ENCODE measurements around the gene IGFBP5.

Gene IGFBP5

GRCh38 chr2:216695401-216695821, at the start of gene IGFBP5:
Gene IGFBP5 (minus strand): TSS chr2:216695549. CDS start chr2:216694775, 774 bp downstream.
- DNase-seq = no peak

GRCh38 chr2:216743781-216744180, 48.4 kb upstream of the IGFBP5 start:
- DNase-seq = no peak

- no peak for DNase-seq
Measured at GRCh38 chr2:216742411-216742810, 47.1 kb upstream of the IGFBP5 start.

GRCh38 chr2:216741223-216741593, 45.9 kb upstream of the IGFBP5 start:
- DNase-seq = no peak

GRCh38 chr2:216740557-216741222, 45.3 kb upstream of the IGFBP5 start:
- no peak for DNase-seq

- DNase-seq = no peak
Measured at GRCh38 chr2:216739035-216739434, 43.7 kb upstream of the IGFBP5 start.

- DNase-seq = no peak
Measured at GRCh38 chr2:216737676-216738075, 42.3 kb upstream of the IGFBP5 start.

GRCh38 chr2:216736326-216736725, 41.0 kb upstream of the IGFBP5 start:
- DNase-seq = no peak

GRCh38 chr2:216735668-216736067, 40.3 kb upstream of the IGFBP5 start:
- DNase-seq = no peak

GRCh38 chr2:216735086-216735485, 39.7 kb upstream of the IGFBP5 start:
- DNase-seq = no peak

- no peak for DNase-seq
Measured at GRCh38 chr2:216733046-216733445, 37.7 kb upstream of the IGFBP5 start.

GRCh38 chr2:216732334-216732733, 37.0 kb upstream of the IGFBP5 start:
- no peak for DNase-seq

- no peak for DNase-seq
Measured at GRCh38 chr2:216731465-216731864, 36.1 kb upstream of the IGFBP5 start.

GRCh38 chr2:216730871-216731270, 35.5 kb upstream of the IGFBP5 start:
- DNase-seq = no peak

GRCh38 chr2:216727346-216728122, 32.2 kb upstream of the IGFBP5 start:
- DNase-seq = no peak

- no peak for DNase-seq
Measured at GRCh38 chr2:216724190-216724589, 28.8 kb upstream of the IGFBP5 start.

- DNase-seq = no peak
Measured at GRCh38 chr2:216721141-216721540, 25.8 kb upstream of the IGFBP5 start.

GRCh38 chr2:216720722-216721121, 25.4 kb upstream of the IGFBP5 start:
- no peak for DNase-seq

- no peak for DNase-seq
Measured at GRCh38 chr2:216717907-216718615, 22.7 kb upstream of the IGFBP5 start.

- no peak for DNase-seq
Measured at GRCh38 chr2:216717491-216717901, 22.1 kb upstream of the IGFBP5 start.

- DNase-seq = no peak
Measured at GRCh38 chr2:216716109-216716508, 20.8 kb upstream of the IGFBP5 start.

- DNase-seq = no peak
Measured at GRCh38 chr2:216715402-216715974, 20.1 kb upstream of the IGFBP5 start.

GRCh38 chr2:216714376-216714775, 19.0 kb upstream of the IGFBP5 start:
- no peak for DNase-seq
